ENCODE data around the gene MSANTD3. TPM values are rescaled to one million over a fixed set of nuclear protein-coding genes. Genes with fewer than 3 reads are reported as not detected.

The MSANTD3 gene
- total RNA-seq, 2 experiments from 2014 or later: 17.9 to 21.6 TPM

DNA sequence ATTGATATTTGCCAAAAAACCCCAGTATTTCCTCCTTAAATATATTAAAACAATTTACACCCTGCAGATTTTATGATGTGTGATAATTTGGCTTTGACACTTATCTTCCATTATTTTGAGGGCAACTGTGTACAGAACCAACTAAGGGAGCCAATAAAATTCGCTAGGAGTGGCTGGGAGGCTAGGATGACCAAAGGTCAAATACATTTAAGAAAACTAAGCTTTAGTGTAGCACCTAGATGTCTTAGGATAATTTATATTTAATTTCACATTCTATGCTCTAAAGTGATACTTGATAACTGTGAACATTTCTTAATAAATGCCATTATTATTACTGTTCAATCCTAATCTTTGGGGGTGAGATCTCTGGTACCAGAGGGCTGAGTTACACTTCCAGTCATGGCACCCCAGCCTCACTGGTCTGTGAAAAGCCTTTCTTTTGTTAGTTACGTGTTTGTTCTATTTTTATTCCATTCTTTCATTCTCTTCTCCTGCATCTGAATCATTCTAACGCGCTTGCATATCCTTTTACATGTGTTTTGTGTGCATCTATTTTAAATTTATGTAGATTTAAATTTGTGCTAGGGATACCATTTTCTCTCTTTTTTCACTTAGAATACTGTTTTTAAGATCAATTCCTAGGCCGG lies 19.1 kb downstream of the MSANTD3 start:
- DNase-seq (no peak), ATAC-seq (no peak)
- Mint-ChIP-seq H3K4me1 (peaks cover 7% of the 10 kb centered on the region), H3K27me3 (no peaks in the 10 kb centered on the region), H3K9me3 (ENCODE audit: low read depth) (no peaks in the 10 kb centered on the region), H3K36me3 (ENCODE audit: low read depth) (peaks cover 10% of the 10 kb centered on the region), H3K27ac (no peak overlapping the region), H3K4me3 (no peak overlapping the region)
- ChIA-PET POLR2A (no interaction called here), CTCF (interaction anchor here (0.6 to 1.9 kb wide), 2 partner anchors 8 to 30 kb away, joined by 3 to 8 read pairs; no protein-coding TSS in a partner anchor)
- intact Hi-C loops (cut with DNase I, micrococcal nuclease): no loop called here

DNA sequence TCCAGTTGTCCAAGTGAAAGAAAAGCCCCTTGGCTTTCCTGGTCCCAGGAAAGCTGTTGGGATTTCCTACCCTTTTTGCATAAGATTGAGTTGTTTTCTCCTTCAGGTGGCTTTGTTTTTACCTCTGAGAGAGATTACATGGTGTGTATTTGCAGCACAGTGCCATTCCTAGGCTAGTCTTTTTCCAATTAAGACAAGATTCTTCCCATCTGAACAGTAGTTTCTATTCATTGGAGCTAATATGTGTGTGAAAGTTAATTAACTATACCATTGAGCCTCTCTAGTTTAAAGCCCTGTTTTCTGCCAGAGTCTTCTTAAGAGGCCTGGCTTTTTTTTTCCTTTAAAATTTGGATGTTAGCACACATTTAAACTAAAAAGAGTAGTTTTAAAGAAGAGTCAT lies 20.1 kb downstream of the MSANTD3 start:
- ChIA-PET CTCF (interaction anchor here (0.9 to 1.9 kb wide), 2 partner anchors 9 to 101 kb away, joined by 3 to 8 read pairs; no protein-coding TSS in a partner anchor), POLR2A (no interaction called here)
- Mint-ChIP-seq H3K27ac (no peak overlapping the region), H3K4me1 (peaks cover 7% of the 10 kb centered on the region), H3K9me3 (ENCODE audit: low read depth) (no peaks in the 10 kb centered on the region), H3K27me3 (no peaks in the 10 kb centered on the region), H3K4me3 (no peak overlapping the region), H3K36me3 (ENCODE audit: low read depth) (peaks cover 15% of the 10 kb centered on the region)
- intact Hi-C loops (cut with DNase I, micrococcal nuclease): no loop called here
- ATAC-seq: no peak
- no peak for DNase-seq

DNA sequence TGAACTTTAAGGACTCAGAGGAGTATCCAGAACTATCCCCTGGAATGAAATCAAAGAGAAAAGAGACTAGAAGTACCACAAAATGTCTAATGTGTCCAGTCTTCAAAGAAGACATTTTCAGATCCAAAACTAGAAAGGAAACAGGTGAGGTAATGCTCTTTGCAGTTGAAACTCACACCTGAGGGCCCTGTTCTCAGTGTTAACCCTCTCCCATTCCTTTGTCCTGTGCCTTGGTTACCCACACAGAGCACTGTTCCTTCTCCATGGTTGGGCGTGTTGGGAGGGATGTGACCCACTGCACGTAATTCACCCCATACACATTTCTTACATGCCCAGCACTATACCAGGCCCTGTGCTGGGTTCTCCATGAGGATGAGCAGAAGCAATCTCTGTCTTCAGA lies 21.3 kb downstream of the MSANTD3 start:
- Mint-ChIP-seq H3K36me3 (ENCODE audit: low read depth) (peaks cover 19% of the 10 kb centered on the region), H3K4me1 (peaks cover 7% of the 10 kb centered on the region), H3K9me3 (ENCODE audit: low read depth) (no peaks in the 10 kb centered on the region), H3K27ac (no peak overlapping the region), H3K27me3 (no peaks in the 10 kb centered on the region), H3K4me3 (no peak overlapping the region)
- ChIA-PET CTCF (no interaction called here), POLR2A (no interaction called here)
- DNase-seq (no peak), ATAC-seq (no peak)
- intact Hi-C loops (cut with DNase I, micrococcal nuclease): no loop called here

DNA sequence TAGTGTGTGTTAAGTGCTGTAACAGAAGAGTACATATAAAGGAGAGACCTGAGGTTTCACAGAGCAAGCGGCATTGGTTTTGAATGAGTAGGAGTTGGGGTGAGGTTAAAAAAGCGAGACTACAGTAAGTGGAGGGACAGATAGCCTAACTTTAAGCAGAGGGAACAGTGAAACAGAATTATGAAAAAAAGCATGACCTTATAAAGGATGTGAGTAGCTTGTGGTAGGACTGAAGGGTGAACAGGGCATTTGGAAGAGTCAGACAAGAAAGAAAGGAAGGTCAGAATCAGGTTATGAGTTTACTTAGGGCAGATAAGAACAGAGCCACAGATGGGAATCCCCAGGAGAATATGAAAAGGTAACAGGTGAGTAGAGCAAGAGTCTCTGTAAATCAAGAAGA lies 22.5 kb downstream of the MSANTD3 start:
- Mint-ChIP-seq H3K4me3 (no peak overlapping the region), H3K4me1 (peaks cover 7% of the 10 kb centered on the region), H3K9me3 (ENCODE audit: low read depth) (no peaks in the 10 kb centered on the region), H3K36me3 (ENCODE audit: low read depth) (peaks cover 17% of the 10 kb centered on the region), H3K27me3 (no peaks in the 10 kb centered on the region), H3K27ac (no peak overlapping the region)
- ChIA-PET POLR2A (no interaction called here), CTCF (no interaction called here)
- ATAC-seq (peak; percentile 55), DNase-seq (no peak)
- intact Hi-C loops (cut with DNase I, micrococcal nuclease): no loop called here

DNA sequence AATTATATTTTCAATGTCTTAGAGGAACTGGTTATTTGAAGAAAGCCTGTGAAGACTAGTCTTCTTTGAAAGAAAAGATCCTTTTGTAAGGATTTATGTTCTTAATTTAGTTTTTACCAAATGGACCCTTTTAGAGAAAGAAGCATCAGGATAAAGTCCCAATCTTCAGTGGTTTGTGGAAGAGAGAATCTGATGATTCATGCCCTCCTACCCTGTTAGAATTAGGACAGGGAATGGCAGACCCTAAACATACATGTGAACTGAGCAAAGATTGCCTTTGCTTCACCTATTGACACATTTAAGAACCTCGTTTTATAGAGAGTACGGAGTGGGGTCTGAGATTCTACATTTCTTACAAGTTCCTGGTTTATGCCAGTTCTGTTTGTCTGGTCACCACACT lies 26.0 kb downstream of the MSANTD3 start:
- Mint-ChIP-seq H3K9me3 (ENCODE audit: low read depth) (no peaks in the 10 kb centered on the region), H3K36me3 (ENCODE audit: low read depth) (peaks cover 16% of the 10 kb centered on the region), H3K4me1 (peaks cover 7% of the 10 kb centered on the region), H3K27me3 (no peaks in the 10 kb centered on the region), H3K27ac (no peak overlapping the region), H3K4me3 (no peak overlapping the region)
- no peak for ATAC-seq
- intact Hi-C loops (cut with DNase I, micrococcal nuclease): no loop called here
- no peak for DNase-seq
- ChIA-PET POLR2A (no interaction called here), CTCF (interaction anchor here (1.8 kb wide), 1 partner anchor 15 kb away, joined by 7 read pairs; no protein-coding TSS in a partner anchor)

DNA sequence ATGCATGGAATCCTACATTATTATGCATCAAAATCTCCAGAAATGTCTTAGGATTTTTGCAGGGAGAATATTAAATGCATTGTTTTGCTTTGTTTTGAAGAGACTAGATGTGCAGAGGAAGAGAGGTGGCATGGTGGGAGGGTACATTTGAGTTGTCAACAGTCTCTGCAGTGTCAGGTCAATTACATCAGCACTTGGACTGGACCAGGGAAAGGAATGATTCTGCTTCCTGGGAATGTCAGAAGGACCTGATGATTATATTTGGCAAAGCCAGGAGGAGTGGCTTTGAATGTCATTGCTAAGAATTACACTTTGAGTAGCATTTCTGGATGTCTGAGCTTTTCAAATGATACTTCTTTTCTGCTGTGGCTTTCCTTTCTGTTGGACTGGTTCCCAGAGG lies 28.5 kb downstream of the MSANTD3 start:
- POLR2A ChIA-PET: no interaction called here
- DNase-seq (no peak), ATAC-seq (no peak)
- H3K27ac Mint-ChIP-seq: no peak overlapping the region
- no peaks in the 10 kb centered on the region for H3K27me3 Mint-ChIP-seq
- no peaks in the 10 kb centered on the region for H3K4me1 Mint-ChIP-seq
- no peak overlapping the region for H3K4me3 Mint-ChIP-seq
- CTCF ChIA-PET: no interaction called here
- intact Hi-C loops (cut with DNase I, micrococcal nuclease): no loop called here
- peaks cover 15% of the 10 kb centered on the region for H3K36me3 Mint-ChIP-seq (ENCODE audit: low read depth)
- H3K9me3 Mint-ChIP-seq (ENCODE audit: low read depth): no peaks in the 10 kb centered on the region

DNA sequence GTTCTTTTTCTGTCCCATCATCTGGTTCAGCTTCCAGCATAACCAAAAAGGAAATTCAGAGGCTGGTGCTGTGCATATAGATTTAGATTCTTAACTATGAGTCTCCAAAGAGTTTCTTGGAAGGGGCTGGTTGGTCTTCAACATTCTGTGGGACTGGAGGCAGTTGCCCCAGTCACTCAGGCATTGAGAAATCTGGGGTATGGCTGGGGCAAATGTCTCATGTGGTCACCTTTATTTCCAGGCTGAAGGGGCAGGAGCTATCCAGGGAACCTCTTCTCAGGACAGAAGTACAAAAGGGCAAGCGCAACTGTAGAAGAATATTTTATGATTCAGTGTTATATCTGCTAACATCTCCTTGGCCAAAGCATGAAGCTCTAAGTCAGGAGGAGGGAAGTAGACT lies 30.6 kb downstream of the MSANTD3 start:
- intact Hi-C loops (cut with DNase I, micrococcal nuclease): no loop called here
- POLR2A ChIA-PET: no interaction called here
- H3K4me1 Mint-ChIP-seq: no peaks in the 10 kb centered on the region
- no peaks in the 10 kb centered on the region for H3K9me3 Mint-ChIP-seq (ENCODE audit: low read depth)
- ATAC-seq (no peak), DNase-seq (no peak)
- CTCF ChIA-PET: no interaction called here
- no peak overlapping the region for H3K4me3 Mint-ChIP-seq
- H3K36me3 Mint-ChIP-seq (ENCODE audit: low read depth): peaks cover 3% of the 10 kb centered on the region
- no peak overlapping the region for H3K27ac Mint-ChIP-seq
- H3K27me3 Mint-ChIP-seq: no peaks in the 10 kb centered on the region

DNA sequence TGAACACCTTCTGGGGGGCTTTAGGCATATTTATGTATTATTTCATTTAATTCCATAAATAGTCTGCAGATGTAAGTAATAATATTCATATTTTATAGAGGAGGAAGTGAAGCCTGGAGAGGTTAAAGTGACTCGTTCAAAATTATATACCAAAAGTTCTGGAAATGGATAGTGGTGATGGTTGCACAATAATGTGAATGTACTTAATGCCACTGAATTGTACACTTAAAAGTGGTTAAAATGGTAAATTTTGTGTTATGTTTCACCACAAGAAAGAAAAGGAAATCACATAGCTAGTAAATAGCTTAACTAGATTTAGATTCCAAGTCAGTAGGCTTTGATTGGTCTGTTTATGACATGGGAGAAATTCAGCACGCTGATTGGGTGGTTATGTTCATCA lies 33.0 kb downstream of the MSANTD3 start:
- no peak overlapping the region for H3K27ac Mint-ChIP-seq
- H3K27me3 Mint-ChIP-seq: peaks cover 1% of the 10 kb centered on the region
- CTCF ChIA-PET: interaction anchor here (0.7 to 1.3 kb wide), 3 partner anchors 9 to 34 kb away, joined by 3 to 4 read pairs (median 4); no protein-coding TSS in a partner anchor
- intact Hi-C loops (cut with DNase I, micrococcal nuclease): no loop called here
- POLR2A ChIA-PET: no interaction called here
- DNase-seq (no peak), ATAC-seq (no peak)
- H3K36me3 Mint-ChIP-seq (ENCODE audit: low read depth): no peaks in the 10 kb centered on the region
- no peaks in the 10 kb centered on the region for H3K4me1 Mint-ChIP-seq
- H3K9me3 Mint-ChIP-seq (ENCODE audit: low read depth): no peaks in the 10 kb centered on the region
- no peak overlapping the region for H3K4me3 Mint-ChIP-seq

DNA sequence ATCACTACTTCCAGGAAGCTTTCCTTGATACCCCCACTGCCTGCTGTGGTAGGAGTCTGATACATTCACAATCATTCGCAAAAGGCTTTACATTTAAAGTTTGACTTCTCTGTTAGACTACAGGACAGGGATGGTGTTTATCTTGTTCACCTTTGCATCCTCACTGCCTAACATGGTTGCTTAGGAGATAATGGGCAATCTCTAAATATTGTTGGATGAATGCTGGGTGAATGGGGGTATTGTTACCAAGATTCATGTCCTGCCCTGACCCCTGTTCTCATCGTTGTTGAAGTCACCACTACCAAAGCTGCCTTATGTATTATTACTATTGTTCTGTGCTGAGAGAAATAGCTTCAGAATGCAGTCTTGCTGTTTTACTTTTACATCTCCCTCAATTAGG lies 38.3 kb downstream of the MSANTD3 start:
- no peaks in the 10 kb centered on the region for H3K4me1 Mint-ChIP-seq
- POLR2A ChIA-PET: no interaction called here
- peaks cover 3% of the 10 kb centered on the region for H3K27me3 Mint-ChIP-seq
- ATAC-seq (no peak), DNase-seq (no peak)
- no peak overlapping the region for H3K4me3 Mint-ChIP-seq
- H3K9me3 Mint-ChIP-seq (ENCODE audit: low read depth): no peaks in the 10 kb centered on the region
- H3K36me3 Mint-ChIP-seq (ENCODE audit: low read depth): no peaks in the 10 kb centered on the region
- no peak overlapping the region for H3K27ac Mint-ChIP-seq
- intact Hi-C loops (cut with DNase I, micrococcal nuclease): no loop called here
- CTCF ChIA-PET: interaction anchor here (2.1 to 3.3 kb wide), 2 partner anchors 12 to 27 kb away, joined by 12 to 13 read pairs; no protein-coding TSS in a partner anchor

DNA sequence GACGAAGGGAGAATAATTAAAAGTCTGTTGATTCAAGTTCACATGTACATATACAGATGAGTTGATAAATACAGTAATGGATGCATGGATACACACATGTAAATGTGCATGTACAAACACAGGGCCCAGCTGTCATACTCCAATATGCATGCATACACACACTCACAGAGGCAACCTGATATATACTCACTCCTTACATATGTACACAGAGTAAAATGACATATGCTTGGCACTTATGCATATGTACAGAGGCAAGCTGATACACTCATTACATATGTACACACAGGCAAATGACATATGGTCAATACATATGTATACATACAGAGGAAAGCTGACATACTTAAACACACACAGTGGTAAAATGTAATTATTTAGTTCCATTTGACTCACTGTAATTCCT lies 38.8 kb downstream of the MSANTD3 start:
- peaks cover 5% of the 10 kb centered on the region for H3K27me3 Mint-ChIP-seq
- H3K9me3 Mint-ChIP-seq (ENCODE audit: low read depth): no peaks in the 10 kb centered on the region
- intact Hi-C loops (cut with DNase I, micrococcal nuclease): no loop called here
- no peak overlapping the region for H3K4me3 Mint-ChIP-seq
- POLR2A ChIA-PET: no interaction called here
- no peaks in the 10 kb centered on the region for H3K36me3 Mint-ChIP-seq (ENCODE audit: low read depth)
- CTCF ChIA-PET: interaction anchor here (0.9 to 3.3 kb wide), 3 partner anchors 12 to 31 kb away, joined by 3 to 13 read pairs (median 12); no protein-coding TSS in a partner anchor
- no peak for DNase-seq
- no peak overlapping the region for H3K27ac Mint-ChIP-seq
- no peak for ATAC-seq
- no peaks in the 10 kb centered on the region for H3K4me1 Mint-ChIP-seq

DNA sequence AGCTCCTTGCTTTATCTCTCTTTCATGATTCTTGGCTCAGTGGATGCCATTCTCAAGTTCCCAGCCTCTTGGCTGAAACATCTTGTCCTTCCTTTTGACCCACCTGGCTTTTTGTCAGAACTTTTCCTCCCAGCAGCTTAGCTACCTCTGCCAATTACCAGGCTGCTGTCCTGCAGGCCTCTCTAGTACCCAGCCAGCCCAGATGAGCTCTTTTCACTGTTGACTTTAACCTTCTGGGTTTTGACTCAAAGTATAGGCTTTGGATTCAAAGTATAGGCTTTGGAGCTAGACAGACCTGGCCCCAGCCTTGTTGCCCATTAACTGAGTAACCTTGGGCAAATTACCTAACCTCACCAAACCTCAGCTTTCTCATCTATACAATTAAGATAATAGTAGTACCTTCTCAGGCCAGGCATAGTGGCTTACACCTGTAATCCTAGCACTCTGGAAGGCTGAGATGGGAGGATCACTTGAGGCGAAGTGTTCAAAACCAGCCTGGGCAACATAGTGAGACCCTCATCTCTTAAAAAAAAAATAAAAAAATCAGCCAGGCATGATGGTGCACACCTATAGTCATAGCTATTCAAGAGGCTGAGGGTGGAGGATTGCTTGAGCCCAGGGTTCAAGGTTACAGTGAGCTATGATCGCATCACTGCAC lies 39.4 kb downstream of the MSANTD3 start:
- H3K27me3 Mint-ChIP-seq: peaks cover 5% of the 10 kb centered on the region
- no peak overlapping the region for H3K4me3 Mint-ChIP-seq
- POLR2A ChIA-PET: no interaction called here
- no peak overlapping the region for H3K27ac Mint-ChIP-seq
- H3K9me3 Mint-ChIP-seq (ENCODE audit: low read depth): no peaks in the 10 kb centered on the region
- CTCF ChIA-PET: interaction anchor here (0.9 to 3.3 kb wide), 3 partner anchors 11 to 32 kb away, joined by 3 to 13 read pairs (median 12); no protein-coding TSS in a partner anchor
- no peak for DNase-seq
- no peak for ATAC-seq
- H3K36me3 Mint-ChIP-seq (ENCODE audit: low read depth): no peaks in the 10 kb centered on the region
- no peaks in the 10 kb centered on the region for H3K4me1 Mint-ChIP-seq
- intact Hi-C loops (cut with DNase I, micrococcal nuclease): no loop called here

DNA sequence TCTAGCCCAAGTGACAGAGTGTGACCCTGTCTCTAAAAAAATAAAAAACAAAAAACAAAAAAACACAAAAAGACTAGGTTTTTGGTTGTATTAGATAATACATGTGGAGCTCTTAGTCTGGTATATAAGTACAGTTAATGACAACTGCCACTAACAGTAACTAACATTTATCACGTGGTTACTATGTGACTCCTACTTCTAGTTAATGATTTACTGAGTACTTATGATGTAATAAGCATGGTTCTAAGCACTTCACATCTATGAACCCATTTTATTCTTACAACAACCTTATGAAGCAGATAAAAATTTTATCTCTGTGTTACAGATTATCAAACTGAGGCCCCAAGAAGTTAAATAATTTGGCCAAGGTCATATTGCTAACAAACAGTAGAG lies 39.9 kb downstream of the MSANTD3 start:
- ATAC-seq: no peak
- H3K4me1 Mint-ChIP-seq: no peaks in the 10 kb centered on the region
- H3K36me3 Mint-ChIP-seq (ENCODE audit: low read depth): no peaks in the 10 kb centered on the region
- intact Hi-C loops (cut with DNase I, micrococcal nuclease): no loop called here
- H3K27ac Mint-ChIP-seq: no peak overlapping the region
- ChIA-PET POLR2A (no interaction called here), CTCF (interaction anchor here (0.9 to 3.3 kb wide), 3 partner anchors 11 to 32 kb away, joined by 3 to 13 read pairs (median 12); no protein-coding TSS in a partner anchor)
- DNase-seq: no peak
- peaks cover 7% of the 10 kb centered on the region for H3K27me3 Mint-ChIP-seq
- no peak overlapping the region for H3K4me3 Mint-ChIP-seq
- H3K9me3 Mint-ChIP-seq (ENCODE audit: low read depth): no peaks in the 10 kb centered on the region
